Measurements from ENCODE around the gene WNT3A. TPM values are rescaled to one million over a fixed set of nuclear protein-coding genes. Genes with fewer than 3 reads are reported as not detected.
"Not testable (repeated sequence)": the region's sequence is repeated elsewhere in the genome, so short reads cannot be mapped to it uniquely, and the experiment has no call there.

Gene WNT3A
- total RNA-seq, 2 donors from 2014 or later: 0.14 TPM; not detected in 1

- ATAC-seq; intact Hi-C loops (cut with DNase I, micrococcal nuclease); DNase-seq: not testable (repeated sequence)
Observed at GRCh38 chr1:228019722-228020083, 12.9 kb downstream of the WNT3A start.

GRCh38 chr1:228020686-228021354, 14.0 kb downstream of the WNT3A start:
- no peak for ATAC-seq
- DNase-seq: peak in 1 of 2 donors; percentile 5
- intact Hi-C loops (cut with DNase I, micrococcal nuclease): no loop called here

- peak in 1 of 2 donors; percentile 14 for DNase-seq
- no peak for ATAC-seq
- intact Hi-C loops (cut with DNase I, micrococcal nuclease): no loop called here
Observed at GRCh38 chr1:228021355-228022030, 14.7 kb downstream of the WNT3A start.

GRCh38 chr1:228022571-228023293, 15.9 kb downstream of the WNT3A start:
- ATAC-seq: no peak

GRCh38 chr1:228023294-228023639, 16.5 kb downstream of the WNT3A start:
- intact Hi-C loops (cut with DNase I, micrococcal nuclease): no loop called here
- ATAC-seq: no peak

More at GRCh38 chr1:228022571-228023293, 15.9 kb downstream of the WNT3A start:
- peak in 1 of 2 donors; percentile 5 for DNase-seq
- intact Hi-C loops (cut with DNase I, micrococcal nuclease): no loop called here

GRCh38 chr1:228029281-228029680, 22.5 kb downstream of the WNT3A start:
- ATAC-seq: no peak
- no peak for DNase-seq
- intact Hi-C loops (cut with DNase I, micrococcal nuclease): no loop called here

More at GRCh38 chr1:228023294-228023639, 16.5 kb downstream of the WNT3A start:
- DNase-seq: no peak

GRCh38 chr1:228030451-228031201, 23.8 kb downstream of the WNT3A start:
- intact Hi-C loops (cut with DNase I, micrococcal nuclease): no loop called here
- DNase-seq: peak in 1 of 2 donors; percentile 22
- ATAC-seq: no peak

GRCh38 chr1:228031276-228031995, 24.6 kb downstream of the WNT3A start:
- DNase-seq (peak in 1 of 2 donors; percentile 16), ATAC-seq (no peak)
- intact Hi-C loops (cut with DNase I, micrococcal nuclease): no loop called here

GRCh38 chr1:228032041-228032440, 25.2 kb downstream of the WNT3A start:
- ATAC-seq: no peak
- DNase-seq: peak in 1 of 2 donors; percentile 4
- intact Hi-C loops (cut with DNase I, micrococcal nuclease): no loop called here

GRCh38 chr1:228033376-228033775, 26.6 kb downstream of the WNT3A start:
- intact Hi-C loops (cut with DNase I, micrococcal nuclease): no loop called here
- ATAC-seq (no peak), DNase-seq (no peak)

GRCh38 chr1:228034954-228035837, 28.4 kb downstream of the WNT3A start:
- ATAC-seq (no peak), DNase-seq (no peak)
- intact Hi-C loops (cut with DNase I, micrococcal nuclease): no loop called here

- no peak for DNase-seq
- ATAC-seq: no peak
- intact Hi-C loops (cut with DNase I, micrococcal nuclease): no loop called here
Observed at GRCh38 chr1:228035844-228036243, 29.0 kb downstream of the WNT3A start.

GRCh38 chr1:228036701-228037231, 30.0 kb downstream of the WNT3A start:
- ATAC-seq (no peak), DNase-seq (no peak)
- intact Hi-C loops (cut with DNase I, micrococcal nuclease): no loop called here

- intact Hi-C loops (cut with DNase I, micrococcal nuclease): no loop called here
- ATAC-seq (peak; percentile 58), DNase-seq (peak in 1 of 2 donors; percentile 18)
Observed at GRCh38 chr1:228037401-228038386, 30.9 kb downstream of the WNT3A start.

GRCh38 chr1:228038387-228039005, 31.7 kb downstream of the WNT3A start:
- ATAC-seq (no peak), DNase-seq (no peak)
- intact Hi-C loops (cut with DNase I, micrococcal nuclease): no loop called here

Measured in left colon (tissue), 2 donors.